IMR-90 (cell line): ENCODE results near the gene DVL2. TPM values are rescaled to one million over a fixed set of nuclear protein-coding genes. Genes with fewer than 3 reads are reported as not detected.

Experiments
- ATAC-seq: fragments of 200-7000 bp; cut with Tn5 transposase; 2 replicates; pipeline ENCODE4 v1.9.1; 2020; ENCODE audit warnings: low read depth, mild to moderate bottlenecking, moderate library complexity
- BruUV-seq: library from RNA; stranded (reverse); fragments of 400-500 nt; replicated peaks from 2 replicates; lab custom pipeline; 2021; lab: Mats Ljungman, UMichigan
- CTCF ChIA-PET: fragments of 300-600 bp; formaldehyde crosslinking; extraction: SDS; loops from one replicate; lab custom pipeline; 2021; ENCODE audit warnings: antibody characterized with exemption; lab: Yijun Ruan, JAX
- POLR2A ChIA-PET: fragments of 300-600 bp; sonication (Branson Sonifier 250); formaldehyde crosslinking; loops from one replicate; lab custom pipeline; 2022; ENCODE audit warnings: antibody characterized with exemption; ENCODE audit not compliant: unreplicated experiment; lab: Charles Lee
- DNase-seq: peaks from one replicate; pipeline ENCODE4 v3.0.0; 2013
- H2AFZ ChIP-seq: replicated peaks from 2 replicates; pipeline ENCODE3; 2013; ENCODE audit warnings: low read length, mild to moderate bottlenecking; ENCODE audit not compliant: poor library complexity
- H2AK5ac ChIP-seq: 2 replicates; pipeline ENCODE4 v1.6.1; 2013; ENCODE audit warnings: low read depth, low read length, inconsistent platforms
- H2AK9ac ChIP-seq: replicated peaks from 2 replicates; pipeline ENCODE3; 2013; ENCODE audit warnings: mild to moderate bottlenecking, low read depth, low read length, moderate library complexity; ENCODE audit not compliant: poor library complexity
- H2BK120ac ChIP-seq: 2 replicates; pipeline ENCODE4 v1.6.1; 2013; ENCODE audit warnings: low read depth, low read length, inconsistent platforms
- H2BK15ac ChIP-seq: 3 replicates; pipeline ENCODE4 v1.6.1; 2013; ENCODE audit warnings: low read depth, low read length, inconsistent platforms
- H2BK20ac ChIP-seq: 2 replicates; pipeline ENCODE4 v1.6.1; 2013; ENCODE audit warnings: low read depth, mild to moderate bottlenecking, inconsistent platforms, low read length, moderate library complexity
- H2BK5ac ChIP-seq: 2 replicates; pipeline ENCODE4 v1.6.1; 2013; ENCODE audit warnings: mild to moderate bottlenecking, low read depth, low read length, inconsistent platforms; ENCODE audit not compliant: poor library complexity, severe bottlenecking
- H3K14ac ChIP-seq: replicated peaks from 2 replicates; pipeline ENCODE4 v1.6.1; 2013; ENCODE audit warnings: low read depth, low read length, inconsistent platforms
- H3K18ac ChIP-seq: 2 replicates; pipeline ENCODE4 v1.6.1; 2013; ENCODE audit warnings: low read depth, low read length, control low read depth
- H3K23ac ChIP-seq: 2 replicates; pipeline ENCODE4 v1.6.1; 2013; ENCODE audit warnings: low read depth, low read length, inconsistent platforms
- H3K27ac ChIP-seq: 2 replicates; pipeline ENCODE4 v1.5.1; 2013; ENCODE audit warnings: mild to moderate bottlenecking, control low read depth, low read length; ENCODE audit not compliant: insufficient read depth
- H3K27me3 ChIP-seq: 2 replicates; pipeline ENCODE4 v1.6.1; 2013; ENCODE audit warnings: low read length; ENCODE audit not compliant: control insufficient read depth, insufficient read depth
- H3K36me3 ChIP-seq: 2 replicates; pipeline ENCODE4 v1.6.1; 2013; ENCODE audit warnings: low read length, mixed read lengths; ENCODE audit not compliant: control insufficient read depth, insufficient read depth
- H3K4ac ChIP-seq: 2 replicates; pipeline ENCODE4 v1.6.1; 2013; ENCODE audit warnings: low read depth, low read length, inconsistent platforms
- H3K4me1 ChIP-seq: 2 replicates; pipeline ENCODE4 v1.6.1; 2013; ENCODE audit warnings: low read length, mixed read lengths; ENCODE audit not compliant: control insufficient read depth, insufficient read depth
- H3K4me2 ChIP-seq: 2 replicates; pipeline ENCODE4 v1.6.1; 2013; ENCODE audit warnings: low read depth, mild to moderate bottlenecking, control low read depth, low read length, moderate library complexity
- H3K4me3 ChIP-seq: 2 replicates; pipeline ENCODE4 v1.5.1; 2013; ENCODE audit warnings: low read depth, mild to moderate bottlenecking, control low read depth, low read length, moderate library complexity; ENCODE audit not compliant: insufficient read depth
- H3K56ac ChIP-seq: 2 replicates; pipeline ENCODE4 v1.6.1; 2013; ENCODE audit warnings: low read length, inconsistent platforms; ENCODE audit not compliant: insufficient read depth; ENCODE audit errors: extremely low read depth
- H3K79me1 ChIP-seq, 2 experiments: 2 replicates each; pipeline ENCODE4 v1.6.1; 2013; ENCODE audit warnings: low read length in 2 of 2, inconsistent platforms in 1 of 2, low read depth in 1 of 2
- H3K9ac ChIP-seq: 2 replicates; pipeline ENCODE4 v1.6.1; 2013; ENCODE audit warnings: low read depth, low read length, control low read depth
- H3K9me1 ChIP-seq: 2 replicates; pipeline ENCODE4 v1.6.1; 2013; ENCODE audit warnings: low read length, inconsistent platforms; ENCODE audit not compliant: insufficient read depth
- H3K9me3 ChIP-seq: 2 replicates; pipeline ENCODE4 v1.6.1; 2013; ENCODE audit warnings: low read length; ENCODE audit not compliant: control insufficient read depth, insufficient read depth
- H4K20me1 ChIP-seq: 2 replicates; pipeline ENCODE4 v1.6.1; 2013; ENCODE audit warnings: low read length, inconsistent platforms; ENCODE audit not compliant: insufficient read depth
- H4K5ac ChIP-seq: 2 replicates; pipeline ENCODE4 v1.6.1; 2013; ENCODE audit warnings: mild to moderate bottlenecking, low read depth, low read length, control low read depth
- H4K8ac ChIP-seq, 2 experiments: 2 replicates each; pipeline ENCODE4 v1.6.1; 2013; ENCODE audit warnings: low read depth in 2 of 2, low read length in 2 of 2, control low read depth in 1 of 2, inconsistent platforms in 1 of 2
- H4K91ac ChIP-seq: 2 replicates; pipeline ENCODE4 v1.6.1; 2013; ENCODE audit warnings: low read depth, low read length, inconsistent platforms; ENCODE audit not compliant: insufficient read depth
- BHLHE40 ChIP-seq: fragments of 150-350 bp; IDR thresholded peaks from 2 replicates; pipeline ENCODE4 v1.6.1; 2016; ENCODE audit warnings: mild to moderate bottlenecking, low read depth, low read length
- CEBPB ChIP-seq: IDR thresholded peaks from 2 replicates; pipeline ENCODE4 v1.6.1; 2012; ENCODE audit warnings: low read depth, low read length, improper control_type of control experiment
- CHD1 ChIP-seq: IDR thresholded peaks from 2 replicates; pipeline ENCODE4 v1.6.1; 2012; ENCODE audit warnings: low read depth, low read length, improper control_type of control experiment
- FOS ChIP-seq: fragments of 150-350 bp; IDR thresholded peaks from 2 replicates; pipeline ENCODE4 v1.6.1; 2016; ENCODE audit warnings: low read depth, low read length
- MAFK ChIP-seq: IDR thresholded peaks from 2 replicates; pipeline ENCODE4 v1.6.1; 2012; ENCODE audit warnings: low read depth, low read length, improper control_type of control experiment
- MXI1 ChIP-seq: IDR thresholded peaks from 2 replicates; pipeline ENCODE4 v1.6.1; 2012; ENCODE audit warnings: low read depth, mild to moderate bottlenecking, low read length, moderate library complexity, borderline replicate concordance
- NFE2L2 ChIP-seq: fragments of 150-350 bp; IDR thresholded peaks from 2 replicates; pipeline ENCODE4 v1.6.1; 2016; ENCODE audit warnings: low read depth, mild to moderate bottlenecking, low read length
- POLR2A ChIP-seq: IDR thresholded peaks from 2 replicates; pipeline ENCODE4 v1.6.1; 2012; ENCODE audit warnings: mild to moderate bottlenecking, low read depth, low read length
- RAD21 ChIP-seq: IDR thresholded peaks from 2 replicates; pipeline ENCODE4 v1.6.1; 2012; ENCODE audit warnings: low read length, improper control_type of control experiment
- RCOR1 ChIP-seq: IDR thresholded peaks from 2 replicates; pipeline ENCODE4 v1.6.1; 2012; ENCODE audit warnings: mild to moderate bottlenecking, low read length, improper control_type of control experiment; ENCODE audit not compliant: insufficient replicate concordance
- RFX5 ChIP-seq: IDR thresholded peaks from 2 replicates; pipeline ENCODE4 v1.8.0; 2012; ENCODE audit warnings: low read depth, mild to moderate bottlenecking, low read length, moderate library complexity
- SMC3 ChIP-seq: fragments of 150-350 bp; IDR thresholded peaks from 2 replicates; pipeline ENCODE4 v1.6.1; 2016; ENCODE audit warnings: low read depth, mild to moderate bottlenecking, antibody characterized with exemption, low read length, moderate library complexity
- WGBS, 2 experiments: methylation state at CpG; one replicate each; pipeline versions ENCODE4 v1.1.5 to v1.1.7; 2013; ENCODE audit warnings: missing lambda C conversion rate in 2 of 2; ENCODE audit not compliant: insufficient read length in 1 of 2; ENCODE audit errors: extremely low coverage in 2 of 2; 5-methylcytosine and 5-hydroxymethylcytosine counted together
- dilution Hi-C: fragments of 300-500 bp; cut with HindIII; formaldehyde crosslinking; loops from one replicate; pipeline ENCODE4 v1.14.3; 2018; ENCODE audit warnings: low sequenced_read_pairs; ENCODE audit not compliant: unreplicated experiment
- in situ Hi-C: fragments of 300-500 bp; cut with MboI; formaldehyde crosslinking; loops from 3 replicates; pipeline ENCODE4 v1.14.3; 2019; ENCODE audit warnings: low sequenced_read_pairs, inconsistent platforms, mixed read lengths
- intact Hi-C: fragments of 100-400 bp; cut with micrococcal nuclease; formaldehyde crosslinking; loops from 2 replicates; pipeline ENCODE4 v1.10.0; 2022
- polyA plus RNA-seq, 3 experiments: library from polyadenylated mRNA; depleted of rRNA; stranded (reverse); fragments of >200 nt; gene quantifications; 2 replicates each; pipeline ENCODE4 v1.2.3, GENCODE V29; 2012; ENCODE audit warnings: low replicate concordance in 1 of 3
- total RNA-seq: library from RNA; depleted of rRNA; stranded (reverse); fragments of >200 nt; gene quantifications from 2 replicates; pipeline ENCODE4 v1.2.3, GENCODE V29; 2012
- TF ChIP-seq, protein P1 (sequence below): fragments of 150-350 bp; IDR thresholded peaks from 2 replicates; pipeline ENCODE4 v1.6.1; 2017; ENCODE audit warnings: mild to moderate bottlenecking, antibody characterized with exemption, low read length, low read depth
- TF ChIP-seq, protein P2 (sequence below): fragments of 150-350 bp; IDR thresholded peaks from 2 replicates; pipeline ENCODE4 v1.6.1; 2016; ENCODE audit warnings: low read depth, mild to moderate bottlenecking, low read length, moderate library complexity, borderline replicate concordance
- TF ChIP-seq, protein P3 (sequence below): conservative IDR thresholded peaks from 2 replicates; pipeline ENCODE4 v1.5.1; 2012; ENCODE audit warnings: mild to moderate bottlenecking, low read depth, low read length, improper control_type of control experiment

The DVL2 gene
- total and polyA plus RNA-seq, 2 of the 4 experiments (the other 2 are of a cell fraction), result 11.8 to 21.3 TPM

DNA sequence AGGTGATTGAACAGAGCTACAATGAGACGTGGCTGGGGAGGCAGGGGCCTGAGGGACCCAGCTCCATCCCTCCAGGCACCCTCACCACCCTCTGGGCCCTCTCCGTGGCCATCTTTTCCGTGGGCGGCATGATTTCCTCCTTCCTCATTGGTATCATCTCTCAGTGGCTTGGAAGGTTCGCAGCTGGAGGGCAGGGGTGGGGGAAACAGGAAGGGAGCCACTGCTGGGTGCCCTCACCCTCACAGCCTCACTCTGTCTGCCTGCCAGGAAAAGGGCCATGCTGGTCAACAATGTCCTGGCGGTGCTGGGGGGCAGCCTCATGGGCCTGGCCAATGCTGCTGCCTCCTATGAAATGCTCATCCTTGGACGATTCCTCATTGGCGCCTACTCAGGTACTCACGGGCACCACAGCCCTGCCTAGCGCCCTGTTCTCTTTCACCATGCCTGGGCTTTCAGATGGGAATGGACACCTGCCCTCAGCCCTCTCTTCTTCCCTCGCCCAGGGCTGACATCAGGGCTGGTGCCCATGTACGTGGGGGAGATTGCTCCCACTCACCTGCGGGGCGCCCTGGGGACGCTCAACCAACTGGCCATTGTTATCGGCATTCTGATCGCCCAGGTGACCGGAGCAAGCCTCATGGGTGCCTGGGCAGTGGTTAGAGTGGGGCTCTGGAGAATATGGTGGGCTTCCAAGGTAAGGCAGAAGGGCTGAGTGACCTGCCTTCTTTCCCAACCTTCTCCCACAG is 49.3 kb upstream of the DVL2 start:
- H3K9me3 ChIP-seq, result no peaks in the 10 kb centered on the region
- intact Hi-C loops, result no loop called here
- H3K79me1 ChIP-seq, result no peaks in the 10 kb centered on the region
- H3K18ac ChIP-seq, result no peak overlapping the region
- ATAC-seq (no peak), DNase-seq (no peak)
- in situ Hi-C loops, result no loop called here
- no peak overlapping the region for H3K14ac ChIP-seq
- H3K36me3 ChIP-seq, result no peaks in the 10 kb centered on the region
- H2BK5ac ChIP-seq, result no peak overlapping the region
- H3K9ac ChIP-seq, result no peak overlapping the region
- peaks cover 2% of the 10 kb centered on the region; the same call in 1 of the 2 replicates for H3K4me1 ChIP-seq
- ChIA-PET POLR2A (no interaction called here), CTCF (interaction anchor here (1.0 kb wide), 1 partner anchor 13 kb away, joined by 5 read pairs; no protein-coding TSS in a partner anchor)
- H4K91ac ChIP-seq, result no peak overlapping the region
- BruUV-seq, result no TSS peak
- no peak overlapping the region for H4K5ac ChIP-seq
- no peaks in the 10 kb centered on the region for H3K9me1 ChIP-seq
- no peak overlapping the region for H4K8ac ChIP-seq
- no peak overlapping the region for H3K23ac ChIP-seq
- dilution Hi-C loops, result no loop called here
- no peak overlapping the region for H3K4ac ChIP-seq
- no peak overlapping the region for H2BK20ac ChIP-seq
- H3K4me2 ChIP-seq, result no peak overlapping the region
- H2BK15ac ChIP-seq, result no peak overlapping the region
- 84% methylated on average over 5 of the region's 18 CpGs; no CpG with 5 or more reads in 1 of the 2 experiments for WGBS, 2 experiments
- H2BK120ac ChIP-seq, result no peak overlapping the region
- no peak overlapping the region for H2AK9ac ChIP-seq
- no peak overlapping the region for H2AK5ac ChIP-seq
- H3K56ac ChIP-seq, result no peak overlapping the region
- H4K20me1 ChIP-seq, result no peaks in the 10 kb centered on the region
- no peak overlapping the region for H3K27ac ChIP-seq
- H3K27me3 ChIP-seq, result peaks cover 47% of the 10 kb centered on the region
- peak overlapping the region; percentile 7 for H2AFZ ChIP-seq
- no peak overlapping the region for H3K4me3 ChIP-seq
- TF ChIP-seq, protein P1, sequence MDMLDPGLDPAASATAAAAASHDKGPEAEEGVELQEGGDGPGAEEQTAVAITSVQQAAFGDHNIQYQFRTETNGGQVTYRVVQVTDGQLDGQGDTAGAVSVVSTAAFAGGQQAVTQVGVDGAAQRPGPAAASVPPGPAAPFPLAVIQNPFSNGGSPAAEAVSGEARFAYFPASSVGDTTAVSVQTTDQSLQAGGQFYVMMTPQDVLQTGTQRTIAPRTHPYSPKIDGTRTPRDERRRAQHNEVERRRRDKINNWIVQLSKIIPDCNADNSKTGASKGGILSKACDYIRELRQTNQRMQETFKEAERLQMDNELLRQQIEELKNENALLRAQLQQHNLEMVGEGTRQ, result no peak
- no peak for TF ChIP-seq BHLHE40
- no peak for TF ChIP-seq CEBPB
- no peak for TF ChIP-seq MXI1
- TF ChIP-seq FOS, result no peak
- no peak for TF ChIP-seq POLR2A
- no peak for TF ChIP-seq RFX5
- TF ChIP-seq RCOR1, result no peak
- TF ChIP-seq NFE2L2, result no peak
- no peak for TF ChIP-seq RAD21
- TF ChIP-seq CHD1, result no peak
- TF ChIP-seq, protein P2, sequence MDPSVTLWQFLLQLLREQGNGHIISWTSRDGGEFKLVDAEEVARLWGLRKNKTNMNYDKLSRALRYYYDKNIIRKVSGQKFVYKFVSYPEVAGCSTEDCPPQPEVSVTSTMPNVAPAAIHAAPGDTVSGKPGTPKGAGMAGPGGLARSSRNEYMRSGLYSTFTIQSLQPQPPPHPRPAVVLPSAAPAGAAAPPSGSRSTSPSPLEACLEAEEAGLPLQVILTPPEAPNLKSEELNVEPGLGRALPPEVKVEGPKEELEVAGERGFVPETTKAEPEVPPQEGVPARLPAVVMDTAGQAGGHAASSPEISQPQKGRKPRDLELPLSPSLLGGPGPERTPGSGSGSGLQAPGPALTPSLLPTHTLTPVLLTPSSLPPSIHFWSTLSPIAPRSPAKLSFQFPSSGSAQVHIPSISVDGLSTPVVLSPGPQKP, result no peak
- TF ChIP-seq, protein P3, sequence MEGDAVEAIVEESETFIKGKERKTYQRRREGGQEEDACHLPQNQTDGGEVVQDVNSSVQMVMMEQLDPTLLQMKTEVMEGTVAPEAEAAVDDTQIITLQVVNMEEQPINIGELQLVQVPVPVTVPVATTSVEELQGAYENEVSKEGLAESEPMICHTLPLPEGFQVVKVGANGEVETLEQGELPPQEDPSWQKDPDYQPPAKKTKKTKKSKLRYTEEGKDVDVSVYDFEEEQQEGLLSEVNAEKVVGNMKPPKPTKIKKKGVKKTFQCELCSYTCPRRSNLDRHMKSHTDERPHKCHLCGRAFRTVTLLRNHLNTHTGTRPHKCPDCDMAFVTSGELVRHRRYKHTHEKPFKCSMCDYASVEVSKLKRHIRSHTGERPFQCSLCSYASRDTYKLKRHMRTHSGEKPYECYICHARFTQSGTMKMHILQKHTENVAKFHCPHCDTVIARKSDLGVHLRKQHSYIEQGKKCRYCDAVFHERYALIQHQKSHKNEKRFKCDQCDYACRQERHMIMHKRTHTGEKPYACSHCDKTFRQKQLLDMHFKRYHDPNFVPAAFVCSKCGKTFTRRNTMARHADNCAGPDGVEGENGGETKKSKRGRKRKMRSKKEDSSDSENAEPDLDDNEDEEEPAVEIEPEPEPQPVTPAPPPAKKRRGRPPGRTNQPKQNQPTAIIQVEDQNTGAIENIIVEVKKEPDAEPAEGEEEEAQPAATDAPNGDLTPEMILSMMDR, result no peak
- no peak for TF ChIP-seq MAFK
- TF ChIP-seq SMC3, result no peak
